ENCODE results near the gene ZNF474.

ZNF474 gene

GRCh38 chr5:122154491-122154890, 25.1 kb downstream of the ZNF474 start:
- no peak overlapping the region for H3K4me3 ChIP-seq (ENCODE audit: low read depth, low read length)
- TF ChIP-seq CTCF (IDR thresholded peaks at IDR 0.05; ENCODE audit: low read depth, low read length, missing control alignments) = no peak
- in situ Hi-C loops (cut with HindIII; ENCODE audit: low sequenced_read_pairs) = no loop called here
- DNase-seq (ENCODE audit: low read depth) = no peak

- DNase-seq (ENCODE audit: low read depth) = peak; percentile 65
- no peak overlapping the region for H3K4me3 ChIP-seq (ENCODE audit: low read depth, low read length)
Observed at GRCh38 chr5:122154910-122155309, 25.6 kb downstream of the ZNF474 start.

GRCh38 chr5:122155546-122155945, 26.2 kb downstream of the ZNF474 start:
- no peak for DNase-seq (ENCODE audit: low read depth)
- in situ Hi-C loops (cut with HindIII; ENCODE audit: low sequenced_read_pairs) = loop anchor here (5.0 kb wide), 1 partner anchor 58 kb away; no protein-coding TSS in a partner anchor
- no peak for TF ChIP-seq CTCF (IDR thresholded peaks at IDR 0.05; ENCODE audit: low read depth, low read length, missing control alignments)
- no peak overlapping the region for H3K4me3 ChIP-seq (ENCODE audit: low read depth, low read length)

More at GRCh38 chr5:122154910-122155309, 25.6 kb downstream of the ZNF474 start:
- in situ Hi-C loops (cut with HindIII; ENCODE audit: low sequenced_read_pairs) = loop anchor here (5.0 kb wide), 1 partner anchor 58 kb away; no protein-coding TSS in a partner anchor
- no peak for TF ChIP-seq CTCF (IDR thresholded peaks at IDR 0.05; ENCODE audit: low read depth, low read length, missing control alignments)

GRCh38 chr5:122156724-122157325, 27.5 kb downstream of the ZNF474 start:
- in situ Hi-C loops (cut with HindIII; ENCODE audit: low sequenced_read_pairs) = loop anchor here (5.0 kb wide), 1 partner anchor 60 kb away; no protein-coding TSS in a partner anchor
- DNase-seq (ENCODE audit: low read depth) = peak; percentile 70
- peak; percentile 52 for TF ChIP-seq CTCF (IDR thresholded peaks at IDR 0.05; ENCODE audit: low read depth, low read length, missing control alignments)
- H3K4me3 ChIP-seq (ENCODE audit: low read depth, low read length) = no peak overlapping the region

- in situ Hi-C loops (cut with HindIII; ENCODE audit: low sequenced_read_pairs) = no loop called here
- no peak overlapping the region for H3K4me3 ChIP-seq (ENCODE audit: low read depth, low read length)
- TF ChIP-seq CTCF (IDR thresholded peaks at IDR 0.05; ENCODE audit: low read depth, low read length, missing control alignments) = no peak
- no peak for DNase-seq (ENCODE audit: low read depth)
Observed at GRCh38 chr5:122162100-122162638, 32.8 kb downstream of the ZNF474 start.

- in situ Hi-C loops (cut with HindIII; ENCODE audit: low sequenced_read_pairs) = no loop called here
- no peak for TF ChIP-seq CTCF (IDR thresholded peaks at IDR 0.05; ENCODE audit: low read depth, low read length, missing control alignments)
- DNase-seq (ENCODE audit: low read depth) = peak; percentile 95
- no peak overlapping the region for H3K4me3 ChIP-seq (ENCODE audit: low read depth, low read length)
Observed at GRCh38 chr5:122163121-122164069, 34.0 kb downstream of the ZNF474 start.

Data from astrocyte of the cerebellum (primary cell).